WI38 (cell line): ENCODE data around the gene CRTC1.

Experiments used
- H3K4me3 ChIP-seq: 2 replicates; pipeline ENCODE4 v1.5.1; 2011; ENCODE audit warnings: low read depth, mild to moderate bottlenecking, control low read depth, low read length
- TF ChIP-seq, protein P1 (sequence below): IDR thresholded peaks from 2 replicates; pipeline ENCODE4 v1.5.1; 2012; ENCODE audit warnings: low read depth, mild to moderate bottlenecking, control low read depth, low read length

CRTC1 gene

DNA sequence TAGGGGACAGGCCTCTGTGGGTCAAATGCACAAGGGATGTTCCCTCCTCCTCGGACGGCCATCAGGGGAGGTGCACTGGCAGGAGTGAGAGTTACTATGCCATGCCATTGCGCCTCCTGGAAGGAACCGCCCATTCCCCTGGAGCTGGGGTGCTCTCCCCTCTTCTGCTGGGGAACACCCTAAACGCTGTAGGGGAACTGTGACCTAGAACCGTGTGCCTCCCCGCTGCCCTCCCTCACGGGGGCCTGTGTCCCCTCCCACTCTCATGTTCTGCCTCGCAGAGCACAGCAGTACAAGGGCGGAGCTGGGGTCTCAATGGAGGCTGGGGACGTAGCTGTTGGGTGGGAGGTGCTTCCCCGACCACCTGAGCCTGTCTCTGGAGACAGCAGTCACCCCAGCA is 17.2 kb upstream of the CRTC1 start:
- TF ChIP-seq, protein P1, sequence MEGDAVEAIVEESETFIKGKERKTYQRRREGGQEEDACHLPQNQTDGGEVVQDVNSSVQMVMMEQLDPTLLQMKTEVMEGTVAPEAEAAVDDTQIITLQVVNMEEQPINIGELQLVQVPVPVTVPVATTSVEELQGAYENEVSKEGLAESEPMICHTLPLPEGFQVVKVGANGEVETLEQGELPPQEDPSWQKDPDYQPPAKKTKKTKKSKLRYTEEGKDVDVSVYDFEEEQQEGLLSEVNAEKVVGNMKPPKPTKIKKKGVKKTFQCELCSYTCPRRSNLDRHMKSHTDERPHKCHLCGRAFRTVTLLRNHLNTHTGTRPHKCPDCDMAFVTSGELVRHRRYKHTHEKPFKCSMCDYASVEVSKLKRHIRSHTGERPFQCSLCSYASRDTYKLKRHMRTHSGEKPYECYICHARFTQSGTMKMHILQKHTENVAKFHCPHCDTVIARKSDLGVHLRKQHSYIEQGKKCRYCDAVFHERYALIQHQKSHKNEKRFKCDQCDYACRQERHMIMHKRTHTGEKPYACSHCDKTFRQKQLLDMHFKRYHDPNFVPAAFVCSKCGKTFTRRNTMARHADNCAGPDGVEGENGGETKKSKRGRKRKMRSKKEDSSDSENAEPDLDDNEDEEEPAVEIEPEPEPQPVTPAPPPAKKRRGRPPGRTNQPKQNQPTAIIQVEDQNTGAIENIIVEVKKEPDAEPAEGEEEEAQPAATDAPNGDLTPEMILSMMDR: no peak
- H3K4me3 ChIP-seq: no peak overlapping the region

DNA sequence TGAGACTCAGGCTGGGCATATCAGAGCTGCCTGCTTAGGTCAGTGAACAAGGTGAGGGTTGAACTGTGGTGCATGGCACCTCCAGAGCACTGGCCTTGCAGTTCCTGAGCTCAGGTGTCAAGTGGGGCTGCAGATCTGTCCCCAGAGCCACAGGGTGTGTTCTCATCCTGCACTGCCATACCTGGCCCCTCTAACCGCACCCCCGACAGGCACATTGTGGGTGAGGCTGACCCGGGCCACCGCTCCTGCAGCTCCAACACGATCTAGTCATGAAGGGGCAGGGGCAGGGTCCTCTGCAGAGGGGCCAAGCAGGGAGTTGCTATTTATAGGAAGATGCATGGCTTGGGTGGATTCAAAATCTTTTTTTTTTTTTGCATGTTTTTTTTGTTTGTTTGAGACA is 16.7 kb upstream of the CRTC1 start:
- H3K4me3 ChIP-seq: no peak overlapping the region
- TF ChIP-seq, protein P1: no peak

DNA sequence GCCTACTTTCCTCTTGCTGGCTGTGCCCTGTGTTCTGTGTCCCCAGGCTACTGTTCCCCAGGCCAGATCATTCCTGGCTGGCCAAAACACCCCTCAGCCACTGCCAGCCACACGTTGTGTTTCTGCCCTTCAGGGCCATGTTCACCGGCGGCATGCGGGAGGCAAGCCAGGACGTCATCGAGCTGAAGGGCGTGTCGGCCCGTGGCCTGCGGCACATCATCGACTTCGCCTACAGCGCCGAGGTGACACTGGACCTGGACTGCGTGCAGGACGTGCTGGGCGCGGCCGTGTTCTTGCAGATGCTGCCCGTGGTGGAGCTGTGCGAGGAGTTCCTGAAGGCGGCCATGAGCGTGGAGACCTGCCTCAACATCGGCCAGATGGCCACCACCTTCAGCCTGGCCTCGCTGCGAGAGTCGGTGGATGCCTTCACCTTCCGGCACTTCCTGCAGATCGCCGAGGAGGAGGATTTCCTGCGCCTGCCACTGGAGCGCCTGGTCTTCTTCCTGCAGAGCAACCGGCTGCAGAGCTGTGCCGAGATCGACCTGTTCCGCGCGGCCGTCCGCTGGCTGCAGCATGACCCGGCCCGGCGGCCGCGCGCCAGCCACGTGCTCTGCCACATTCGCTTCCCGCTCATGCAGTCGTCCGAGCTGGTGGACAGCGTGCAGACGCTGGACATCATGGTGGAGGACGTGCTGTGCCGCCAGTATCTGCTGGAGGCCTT is 15.8 kb upstream of the CRTC1 start:
- TF ChIP-seq, protein P1: no peak
- H3K4me3 ChIP-seq: no peak overlapping the region

DNA sequence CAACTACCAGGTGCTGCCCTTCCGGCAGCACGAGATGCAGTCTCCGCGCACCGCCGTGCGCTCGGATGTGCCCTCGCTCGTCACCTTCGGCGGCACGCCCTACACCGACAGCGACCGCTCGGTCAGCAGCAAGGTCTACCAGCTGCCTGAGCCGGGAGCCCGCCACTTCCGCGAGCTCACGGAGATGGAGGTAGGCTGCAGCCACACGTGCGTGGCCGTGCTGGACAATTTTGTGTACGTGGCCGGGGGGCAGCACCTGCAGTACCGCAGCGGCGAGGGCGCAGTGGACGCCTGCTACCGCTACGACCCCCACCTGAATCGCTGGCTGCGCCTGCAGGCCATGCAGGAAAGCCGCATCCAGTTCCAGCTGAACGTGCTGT is 15.2 kb upstream of the CRTC1 start:
- TF ChIP-seq, protein P1: no peak
- H3K4me3 ChIP-seq: no peak overlapping the region

DNA sequence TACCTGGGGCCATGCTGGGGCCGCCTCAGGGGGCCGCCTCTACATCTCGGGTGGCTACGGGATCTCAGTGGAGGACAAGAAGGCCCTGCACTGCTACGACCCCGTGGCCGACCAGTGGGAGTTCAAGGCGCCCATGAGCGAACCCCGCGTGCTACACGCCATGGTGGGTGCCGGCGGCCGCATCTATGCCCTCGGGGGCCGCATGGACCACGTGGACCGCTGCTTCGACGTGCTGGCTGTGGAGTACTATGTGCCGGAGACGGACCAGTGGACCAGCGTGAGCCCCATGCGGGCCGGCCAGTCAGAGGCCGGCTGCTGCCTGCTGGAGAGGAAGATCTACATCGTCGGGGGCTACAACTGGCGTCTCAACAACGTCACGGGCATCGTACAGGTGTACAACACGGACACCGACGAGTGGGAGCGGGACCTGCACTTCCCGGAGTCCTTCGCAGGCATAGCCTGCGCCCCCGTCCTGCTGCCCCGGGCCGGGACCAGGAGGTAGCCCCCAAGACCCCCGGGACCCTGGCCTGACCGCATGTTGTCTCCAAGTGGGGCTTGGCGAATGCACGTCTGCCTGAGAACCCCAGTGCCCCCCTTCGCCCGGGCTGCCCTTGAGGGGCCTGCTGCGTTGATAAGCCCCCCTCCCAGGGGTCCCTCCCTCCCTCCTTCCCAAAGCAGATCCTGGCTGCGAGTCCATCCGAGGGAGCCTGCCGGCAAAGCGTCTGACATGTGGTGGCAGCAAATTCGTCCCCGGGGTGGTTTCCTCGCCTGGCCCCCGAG is 14.5 kb upstream of the CRTC1 start:
- TF ChIP-seq, protein P1: no peak
- H3K4me3 ChIP-seq: no peak overlapping the region

DNA sequence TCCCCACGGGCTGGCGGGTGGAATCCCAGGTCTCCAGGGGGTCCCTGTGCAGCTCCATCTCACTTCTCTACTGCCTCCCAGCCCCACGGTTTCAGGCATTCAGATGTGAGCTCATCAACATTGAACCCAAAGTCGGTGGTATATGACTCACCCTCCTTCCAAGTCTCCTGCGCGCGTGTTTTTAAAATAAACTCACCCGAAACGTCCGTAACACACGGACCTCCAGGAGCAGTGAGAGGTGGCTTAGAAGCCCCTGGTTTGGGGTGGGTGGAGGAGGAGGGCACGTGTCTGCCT is 14.0 kb upstream of the CRTC1 start:
- TF ChIP-seq, protein P1: no peak
- H3K4me3 ChIP-seq: no peak overlapping the region

DNA sequence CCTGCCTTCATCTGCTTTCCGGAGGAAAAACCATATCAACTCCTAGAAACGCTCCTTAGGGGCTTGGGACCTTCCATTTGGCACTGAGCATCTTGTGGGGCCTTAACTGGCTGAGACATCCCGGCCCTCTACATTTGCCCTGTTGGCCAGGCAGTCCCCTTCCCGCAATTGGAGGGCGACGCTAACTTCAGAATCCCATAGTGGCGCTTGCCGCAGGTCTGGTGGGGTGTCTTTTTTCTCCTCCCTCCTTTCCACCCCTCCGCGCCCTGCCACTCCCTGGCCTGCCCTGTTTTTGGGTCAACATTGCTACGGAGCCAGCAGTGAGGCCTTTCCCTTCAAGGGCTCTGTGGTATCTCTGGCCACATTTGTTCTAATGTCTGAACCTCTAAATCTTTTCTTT is 13.6 kb upstream of the CRTC1 start:
- no peak overlapping the region for H3K4me3 ChIP-seq
- TF ChIP-seq, protein P1: no peak
